ENCODE data around the gene KREMEN1.

KREMEN1 gene

GRCh38 chr22:29103121-29103520 is 30.3 kb downstream of the KREMEN1 start:
- no peak for TF ChIP-seq REST (IDR thresholded peaks at IDR 0.05; ENCODE audit: insufficient replicate concordance, low read depth)
- no peak for TF ChIP-seq SPI1 (IDR thresholded peaks at IDR 0.05; ENCODE audit: borderline replicate concordance, low read depth)
- no peak for TF ChIP-seq CTCF (IDR thresholded peaks at IDR 0.05; ENCODE audit: insufficient read depth, low read length)
- TF ChIP-seq POLR2AphosphoS5 (IDR thresholded peaks at IDR 0.05; ENCODE audit: low read depth) = no peak
- no peak for TF ChIP-seq GABPA (IDR thresholded peaks at IDR 0.05; ENCODE audit: low read depth)
- no peak overlapping the region for H3K4me3 ChIP-seq (replicated peaks; ENCODE audit: insufficient read depth, low read length)
- DNase-seq (ENCODE audit: low read depth in 1 of 2, low spot score in 1 of 2) = no peak

GRCh38 chr22:29105468-29105867 is 32.6 kb downstream of the KREMEN1 start:
- TF ChIP-seq SPI1 (IDR thresholded peaks at IDR 0.05; ENCODE audit: borderline replicate concordance, low read depth) = no peak
- no peak for TF ChIP-seq GABPA (IDR thresholded peaks at IDR 0.05; ENCODE audit: low read depth)
- no peak for TF ChIP-seq POLR2AphosphoS5 (IDR thresholded peaks at IDR 0.05; ENCODE audit: low read depth)
- no peak for TF ChIP-seq REST (IDR thresholded peaks at IDR 0.05; ENCODE audit: insufficient replicate concordance, low read depth)
- no peak for TF ChIP-seq CTCF (IDR thresholded peaks at IDR 0.05; ENCODE audit: insufficient read depth, low read length)
- DNase-seq (ENCODE audit: low read depth in 1 of 2, low spot score in 1 of 2) = no peak
- no peak overlapping the region for H3K27ac ChIP-seq (replicated peaks)
- no peak overlapping the region for H3K4me3 ChIP-seq (replicated peaks; ENCODE audit: insufficient read depth, low read length)
- H3K27me3 ChIP-seq (ENCODE audit: insufficient read depth, poor library complexity, severe bottlenecking) = no peaks in the 10 kb centered on the region

More at GRCh38 chr22:29103121-29103520, 30.3 kb downstream of the KREMEN1 start:
- no peaks in the 10 kb centered on the region for H3K27me3 ChIP-seq (ENCODE audit: insufficient read depth, poor library complexity, severe bottlenecking)
- no peak overlapping the region for H3K27ac ChIP-seq (replicated peaks)

GRCh38 chr22:29106839-29107238 is 34.0 kb downstream of the KREMEN1 start:
- H3K4me3 ChIP-seq (replicated peaks; ENCODE audit: insufficient read depth, low read length) = no peak overlapping the region
- no peaks in the 10 kb centered on the region for H3K27me3 ChIP-seq (ENCODE audit: insufficient read depth, poor library complexity, severe bottlenecking)
- H3K27ac ChIP-seq (replicated peaks) = no peak overlapping the region
- no peak for DNase-seq (ENCODE audit: low read depth in 1 of 2, low spot score in 1 of 2)
- no peak for TF ChIP-seq GABPA (IDR thresholded peaks at IDR 0.05; ENCODE audit: low read depth)
- no peak for TF ChIP-seq REST (IDR thresholded peaks at IDR 0.05; ENCODE audit: insufficient replicate concordance, low read depth)
- no peak for TF ChIP-seq POLR2AphosphoS5 (IDR thresholded peaks at IDR 0.05; ENCODE audit: low read depth)
- no peak for TF ChIP-seq CTCF (IDR thresholded peaks at IDR 0.05; ENCODE audit: insufficient read depth, low read length)
- no peak for TF ChIP-seq SPI1 (IDR thresholded peaks at IDR 0.05; ENCODE audit: borderline replicate concordance, low read depth)

Data from HL-60 (cell line).